Astrocyte (in vitro differentiated cells and primary cell): ENCODE data around the gene RBPMS2. TPM values are rescaled to one million over a fixed set of nuclear protein-coding genes. Genes with fewer than 3 reads are reported as not detected.

ENCODE experiments used
- DNase-seq: peaks from one replicate; pipeline ENCODE4 v3.0.0-alpha.2; 2010; ENCODE audit warnings: low read depth
- FAIRE-seq: peaks from 2 replicates; lab custom pipeline; 2011; peaks lifted over from hg19 to GRCh38; lab: Jason Lieb, UNC
- H2AFZ ChIP-seq: 2 replicates; pipeline ENCODE4 v1.6.0; 2012; ENCODE audit warnings: low read depth, low read length, inconsistent platforms
- H3K27ac ChIP-seq: 2 replicates; pipeline ENCODE4 v1.5.1; 2011; ENCODE audit warnings: low read depth, low read length, inconsistent platforms
- H3K27me3 ChIP-seq: 2 replicates; pipeline ENCODE4 v1.6.0; 2011; ENCODE audit warnings: low read length, inconsistent platforms; ENCODE audit not compliant: insufficient read depth
- H3K36me3 ChIP-seq: 2 replicates; pipeline ENCODE4 v1.5.1; 2011; ENCODE audit warnings: low read length, inconsistent platforms; ENCODE audit not compliant: insufficient read depth
- H3K4me1 ChIP-seq: 2 replicates; pipeline ENCODE4 v1.5.1; 2011; ENCODE audit warnings: low read length, inconsistent platforms; ENCODE audit not compliant: insufficient read depth
- H3K4me2 ChIP-seq: 2 replicates; pipeline ENCODE4 v1.6.0; 2012; ENCODE audit warnings: low read length, inconsistent platforms
- H3K4me3 ChIP-seq: 2 replicates; pipeline ENCODE4 v1.5.1; 2011; ENCODE audit warnings: low read depth, mild to moderate bottlenecking, low read length, inconsistent platforms; ENCODE audit not compliant: insufficient read depth
- H3K79me2 ChIP-seq: 2 replicates; pipeline ENCODE4 v1.6.0; 2012; ENCODE audit warnings: mild to moderate bottlenecking, low read length, inconsistent platforms; ENCODE audit not compliant: insufficient read depth
- H3K9ac ChIP-seq: 2 replicates; pipeline ENCODE4 v1.6.0; 2012; ENCODE audit warnings: mild to moderate bottlenecking, low read length, inconsistent platforms
- H3K9me3 ChIP-seq: 2 replicates; pipeline ENCODE4 v1.5.1; 2012; ENCODE audit warnings: low read depth, mild to moderate bottlenecking, low read length, inconsistent platforms; ENCODE audit not compliant: insufficient read depth
- H4K20me1 ChIP-seq: 2 replicates; pipeline ENCODE4 v1.6.0; 2012; ENCODE audit warnings: low read length, inconsistent platforms; ENCODE audit not compliant: insufficient read depth
- H3K27ac Mint-ChIP-seq: one replicate; pipeline ENCODE4 v1.8.0; 2021; ENCODE audit warnings: mild to moderate bottlenecking, mixed read lengths; ENCODE audit not compliant: unreplicated experiment
- H3K27me3 Mint-ChIP-seq: one replicate; pipeline ENCODE4 v1.8.0; 2021; ENCODE audit warnings: low read depth, mixed read lengths; ENCODE audit not compliant: unreplicated experiment
- H3K36me3 Mint-ChIP-seq: one replicate; pipeline ENCODE4 v1.8.0; 2021; ENCODE audit warnings: low read depth, mixed read lengths; ENCODE audit not compliant: unreplicated experiment
- H3K4me1 Mint-ChIP-seq: one replicate; pipeline ENCODE4 v1.8.0; 2021; ENCODE audit warnings: low read depth, mixed read lengths; ENCODE audit not compliant: unreplicated experiment
- H3K4me3 Mint-ChIP-seq: one replicate; pipeline ENCODE4 v1.8.0; 2021; ENCODE audit warnings: mild to moderate bottlenecking, moderate library complexity, mixed read lengths; ENCODE audit not compliant: unreplicated experiment
- H3K9me3 Mint-ChIP-seq: one replicate; pipeline ENCODE4 v1.8.0; 2021; ENCODE audit warnings: mild to moderate bottlenecking, mixed read lengths; ENCODE audit not compliant: unreplicated experiment
- CTCF ChIP-seq: IDR thresholded peaks from 2 replicates; pipeline ENCODE4 v1.5.1; 2011; ENCODE audit warnings: low read depth, mild to moderate bottlenecking, inconsistent platforms, low read length, moderate library complexity; ENCODE audit not compliant: insufficient read depth
- EZH2 ChIP-seq: IDR thresholded peaks from 2 replicates; pipeline ENCODE4 v1.6.1; 2012; ENCODE audit warnings: mild to moderate bottlenecking, low read length, inconsistent platforms; ENCODE audit not compliant: insufficient read depth
- total RNA-seq: library from RNA; stranded (reverse); gene quantifications from 2 replicates; pipeline ENCODE4 v1.2.1, GENCODE V29; 2021

RBPMS2 gene
- total RNA-seq, 1 donor from 2014 or later = 10.6 TPM

- Histone ChIP-seq H3K9ac (no peak overlapping the region), H3K4me3 (no peak overlapping the region), H3K79me2 (no peaks in the 10 kb centered on the region), H3K36me3 (no peaks in the 10 kb centered on the region), H3K27me3 (no peaks in the 10 kb centered on the region), H3K9me3 (no peaks in the 10 kb centered on the region), H2AFZ (no peak overlapping the region), H3K4me2 (no peak overlapping the region), H3K4me1 (no peaks in the 10 kb centered on the region), H4K20me1 (no peaks in the 10 kb centered on the region), H3K27ac (no peak overlapping the region)
- DNase-seq (no peak), FAIRE-seq (no peak)
- Mint-ChIP-seq H3K27ac (no peak overlapping the region), H3K4me1 (no peaks in the 10 kb centered on the region), H3K9me3 (no peaks in the 10 kb centered on the region), H3K27me3 (no peaks in the 10 kb centered on the region), H3K36me3 (peaks cover 4% of the 10 kb centered on the region), H3K4me3 (no peak overlapping the region)
- TF ChIP-seq EZH2 (no peak), CTCF (no peak)
Observed at GRCh38 chr15:64766058-64766457, 9.3 kb downstream of the RBPMS2 start.

- Histone ChIP-seq H3K9me3 (no peaks in the 10 kb centered on the region), H2AFZ (no peak overlapping the region), H3K36me3 (no peaks in the 10 kb centered on the region), H4K20me1 (no peaks in the 10 kb centered on the region), H3K27ac (no peak overlapping the region), H3K27me3 (no peaks in the 10 kb centered on the region), H3K9ac (no peak overlapping the region), H3K4me3 (no peak overlapping the region), H3K79me2 (no peaks in the 10 kb centered on the region), H3K4me1 (no peaks in the 10 kb centered on the region), H3K4me2 (no peak overlapping the region)
- FAIRE-seq = no peak
- DNase-seq = no peak
- Mint-ChIP-seq H3K4me1 (no peaks in the 10 kb centered on the region), H3K4me3 (no peak overlapping the region), H3K9me3 (no peaks in the 10 kb centered on the region), H3K36me3 (peaks cover 4% of the 10 kb centered on the region), H3K27ac (no peak overlapping the region), H3K27me3 (no peaks in the 10 kb centered on the region)
- TF ChIP-seq CTCF = no peak
- no peak for TF ChIP-seq EZH2
Observed at GRCh38 chr15:64763874-64764273, 11.5 kb downstream of the RBPMS2 start.

- H3K4me3 Mint-ChIP-seq = no peak overlapping the region
- H3K4me1 ChIP-seq = no peaks in the 10 kb centered on the region
- H3K9me3 ChIP-seq = no peaks in the 10 kb centered on the region
- H3K27me3 Mint-ChIP-seq = no peaks in the 10 kb centered on the region
- H2AFZ ChIP-seq = no peak overlapping the region
- no peak overlapping the region for H3K27ac ChIP-seq
- no peaks in the 10 kb centered on the region for H4K20me1 ChIP-seq
- H3K9ac ChIP-seq = no peak overlapping the region
- no peaks in the 10 kb centered on the region for H3K9me3 Mint-ChIP-seq
- H3K79me2 ChIP-seq = no peaks in the 10 kb centered on the region
- DNase-seq (no peak), FAIRE-seq (no peak)
- no peaks in the 10 kb centered on the region for H3K27me3 ChIP-seq
- H3K4me3 ChIP-seq = no peak overlapping the region
- H3K36me3 Mint-ChIP-seq = peaks cover 4% of the 10 kb centered on the region
- TF ChIP-seq CTCF = no peak
- no peak for TF ChIP-seq EZH2
- no peaks in the 10 kb centered on the region for H3K4me1 Mint-ChIP-seq
- no peaks in the 10 kb centered on the region for H3K36me3 ChIP-seq
- no peak overlapping the region for H3K4me2 ChIP-seq
- no peak overlapping the region for H3K27ac Mint-ChIP-seq
Observed at GRCh38 chr15:64763462-64763861, 11.9 kb downstream of the RBPMS2 start.
